HCT116 (cell line): ENCODE measurements around the gene RNF227. TPM values are rescaled to one million over a fixed set of nuclear protein-coding genes. Genes with fewer than 3 reads are reported as not detected.

ENCODE experiments used
- ATAC-seq: fragments of 200-7000 bp; cut with Tn5 transposase; 2 replicates; pipeline ENCODE4 v1.9.1; 2020; ENCODE audit warnings: mild to moderate bottlenecking, moderate library complexity
- BruUV-seq: library from RNA; stranded (reverse); fragments of 400-500 nt; replicated peaks from 2 replicates; lab custom pipeline; 2021; lab: Mats Ljungman, UMichigan
- CTCF ChIA-PET: fragments of 300-600 bp; sonication (Branson Sonifier 250); formaldehyde crosslinking; loops from one replicate; lab custom pipeline; 2021; ENCODE audit warnings: antibody characterized with exemption; lab: Charles Lee
- POLR2A ChIA-PET: fragments of 300-600, 350-600 bp; sonication (Branson Sonifier 250); formaldehyde crosslinking; loops from one replicate; lab custom pipeline; 2021; ENCODE audit warnings: antibody characterized with exemption; lab: Charles Lee
- RAD21 ChIA-PET, 2 experiments: fragments of 300-600 bp; sonication (Branson Sonifier 250); formaldehyde crosslinking; loops; one replicate each; lab custom pipeline; 2023; ENCODE audit warnings: low total read pairs in 2 of 2; ENCODE audit not compliant: uncharacterized antibody in 2 of 2, unreplicated experiment in 2 of 2, low non-redundant PET in 1 of 2; lab: Charles Lee
- DNase-seq: peaks from one replicate; pipeline ENCODE4 v3.0.0-alpha.2; 2010; ENCODE audit warnings: low read depth, low spot score
- H2AFZ ChIP-seq: fragments of 200-600 bp; shearing (Covaris generic), sonication (generic); 2 replicates; pipeline ENCODE4 v1.6.1; 2017; ENCODE audit warnings: low read depth, mixed run types, mixed read lengths, antibody characterized with exemption, low read length; ENCODE audit not compliant: poor library complexity, severe bottlenecking
- H3K27ac ChIP-seq: 2 replicates; pipeline ENCODE4 v1.5.1; 2012; ENCODE audit warnings: low read depth, low read length
- H3K27me3 ChIP-seq: fragments of 200-600 bp; sonication (generic); 2 replicates; pipeline ENCODE4 v1.6.1; 2016; ENCODE audit warnings: mixed run types, low read length, mixed read lengths; ENCODE audit not compliant: insufficient read depth
- H3K36me3 ChIP-seq, 2 experiments: fragments of 200-500 bp in 1 of 2; fragments of 200-600 bp in 1 of 2; sonication (Bioruptor generic) in 1 of 2; sonication (generic) in 1 of 2; 2 replicates each; pipeline versions ENCODE4 v1.5.1 to v1.6.1; 2014 to 2016; ENCODE audit warnings: low read length in 2 of 2, inconsistent platforms in 1 of 2, mixed read lengths in 1 of 2, mixed run types in 1 of 2; ENCODE audit not compliant: insufficient read depth in 2 of 2, control insufficient read depth in 1 of 2
- H3K4me1 ChIP-seq, 2 experiments: fragments of 200-600 bp in 1 of 2; sonication (generic) in 1 of 2; 2 replicates each; pipeline versions ENCODE4 v1.5.1 to v1.6.1; 2012 to 2017; ENCODE audit warnings: low read length in 2 of 2, inconsistent platforms in 1 of 2, mild to moderate bottlenecking in 1 of 2, mixed read lengths in 1 of 2, mixed run types in 1 of 2, moderate library complexity in 1 of 2; ENCODE audit not compliant: insufficient read depth in 2 of 2, control insufficient read depth in 1 of 2
- H3K4me2 ChIP-seq: fragments of 200-600 bp; sonication (generic); 2 replicates; pipeline ENCODE4 v1.6.1; 2017; ENCODE audit warnings: mixed run types, low read length, mixed read lengths
- H3K4me3 ChIP-seq, 2 experiments: fragments of 200-600 bp in 1 of 2; sonication (generic) in 1 of 2; replicated peaks in 1 of 2; 2 replicates each; pipeline ENCODE4 v1.5.1; 2011 to 2016; ENCODE audit warnings: low read length in 2 of 2, control low read depth in 1 of 2, low read depth in 1 of 2, mild to moderate bottlenecking in 1 of 2, mixed read lengths in 1 of 2, mixed run types in 1 of 2
- H3K79me2 ChIP-seq: fragments of 200-600 bp; sonication (generic); 2 replicates; pipeline ENCODE4 v1.6.1; 2017; ENCODE audit warnings: mild to moderate bottlenecking, mixed run types, low read length, moderate library complexity, mixed read lengths; ENCODE audit not compliant: insufficient read depth
- H3K9ac ChIP-seq: fragments of 200-600 bp; sonication (generic); 2 replicates; pipeline ENCODE4 v1.6.1; 2016; ENCODE audit warnings: low read length, mixed read lengths
- H3K9me2 ChIP-seq: fragments of 200-600 bp; sonication (generic), shearing (Covaris generic); 2 replicates; pipeline ENCODE4 v1.6.1; 2017; ENCODE audit warnings: mixed run types, mild to moderate bottlenecking, moderate library complexity; ENCODE audit not compliant: insufficient read depth
- H3K9me3 ChIP-seq, 2 experiments: fragments of 200-500 bp in 1 of 2; fragments of 200-600 bp in 1 of 2; sonication (Bioruptor generic) in 1 of 2; sonication (generic) in 1 of 2; 2 replicates each; pipeline ENCODE4 v1.6.1; 2014 to 2017; ENCODE audit warnings: low read length in 2 of 2, mixed read lengths in 2 of 2, inconsistent platforms in 1 of 2, low read depth in 1 of 2, mild to moderate bottlenecking in 1 of 2, mixed run types in 1 of 2, moderate library complexity in 1 of 2; ENCODE audit not compliant: control insufficient read depth in 1 of 2, insufficient read depth in 1 of 2
- H4K20me1 ChIP-seq: fragments of 200-600 bp; sonication (generic), shearing (Covaris generic); 2 replicates; pipeline ENCODE4 v1.6.1; 2017; ENCODE audit warnings: mixed run types, mild to moderate bottlenecking, moderate library complexity; ENCODE audit not compliant: insufficient read depth
- ATF3 ChIP-seq: IDR thresholded peaks from 2 replicates; pipeline ENCODE4 v1.6.1; 2012
- CEBPB ChIP-seq: IDR thresholded peaks from 2 replicates; pipeline ENCODE4 v1.6.1; 2012; ENCODE audit warnings: low read depth
- CTCF ChIP-seq, 3 experiments: fragments of 200-600 bp in 1 of 3; sonication (generic) in 1 of 3; IDR thresholded peaks in 2 of 3; conservative IDR thresholded peaks in 1 of 3; 2 replicates each; pipeline ENCODE4 v1.5.1; 2012 to 2017; ENCODE audit warnings: low read depth in 2 of 3, low read length in 2 of 3, antibody characterized with exemption in 1 of 3, borderline replicate concordance in 1 of 3, control low read depth in 1 of 3, mild to moderate bottlenecking in 1 of 3, mixed read lengths in 1 of 3, mixed run types in 1 of 3, moderate library complexity in 1 of 3; ENCODE audit not compliant: insufficient read depth in 1 of 3
- EGR1 ChIP-seq: IDR thresholded peaks from 2 replicates; pipeline ENCODE4 v1.6.1; 2012; ENCODE audit warnings: low read depth
- EZH2 ChIP-seq: fragments of 200-600 bp; sonication (generic); IDR thresholded peaks from 2 replicates; pipeline ENCODE4 v1.6.1; 2017; ENCODE audit warnings: antibody characterized with exemption, mixed run types
- MAX ChIP-seq: IDR thresholded peaks from 2 replicates; pipeline ENCODE4 v1.6.1; 2012
- POLR2A ChIP-seq: IDR thresholded peaks from 2 replicates; pipeline ENCODE4 v1.7.0; 2011; ENCODE audit warnings: borderline replicate concordance; ENCODE audit not compliant: insufficient read depth, insufficient read length; ENCODE audit errors: extremely low read depth
- RAD21 ChIP-seq: IDR thresholded peaks from 2 replicates; pipeline ENCODE4 v1.6.1; 2012; ENCODE audit warnings: low read depth, mild to moderate bottlenecking
- REST ChIP-seq: IDR thresholded peaks from 2 replicates; pipeline ENCODE4 v1.6.1; 2012; ENCODE audit warnings: low read depth
- SP1 ChIP-seq: IDR thresholded peaks from 2 replicates; pipeline ENCODE4 v1.6.1; 2012; ENCODE audit warnings: low read depth
- ZBTB33 ChIP-seq: IDR thresholded peaks from 2 replicates; pipeline ENCODE4 v1.6.1; 2011; ENCODE audit warnings: mild to moderate bottlenecking, low read length, moderate library complexity; ENCODE audit not compliant: insufficient replicate concordance; ENCODE audit errors: extremely low read depth
- ZFX ChIP-seq: fragments of 450-650 bp; IDR thresholded peaks from 2 replicates; pipeline ENCODE4 v1.6.1; 2017
- intact Hi-C: fragments of 100-400 bp; cut with micrococcal nuclease; formaldehyde crosslinking; loops from 2 replicates; pipeline ENCODE4 v1.10.0; 2022
- total RNA-seq: library from RNA; stranded (reverse); gene quantifications from one replicate; pipeline ENCODE4 v1.2.1, GENCODE V29; 2021; ENCODE audit not compliant: unreplicated experiment

The RNF227 gene
- total RNA-seq, 1 experiment from 2014 or later: 0.74 TPM

GRCh38 chr17:7864995-7865650, 51.0 kb downstream of the RNF227 start:
- peaks cover 0 to 9% of the 10 kb centered on the region in 2 experiments; a peak in 1 of 4 replicates for H3K9me3 ChIP-seq
- CTCF ChIA-PET: interaction anchor here (4.0 kb wide), 1 partner anchor 175 kb away, joined by 31 read pairs; no protein-coding TSS in a partner anchor

More at GRCh38 chr17:7864995-7865650, 51.0 kb downstream of the RNF227 start:
- H3K27me3 ChIP-seq: no peaks in the 10 kb centered on the region
- TF ChIP-seq RAD21: no peak
- no peak for TF ChIP-seq EGR1
- no peak for TF ChIP-seq ZBTB33
- no peak for TF ChIP-seq SP1
- TF ChIP-seq ZFX: no peak
- no peak for TF ChIP-seq EZH2
- no peak for TF ChIP-seq ATF3
- no peak for TF ChIP-seq MAX
- TF ChIP-seq CTCF (IDR thresholded peaks at IDR 0.05 in 2 of 3, conservative IDR thresholded peaks at IDR 0.05 in 1 of 3; ENCODE audit: borderline replicate concordance in 1 of 3, insufficient read depth in 1 of 3, low read depth in 2 of 3, low read length in 2 of 3): no peak
- no peak for TF ChIP-seq CEBPB
- TF ChIP-seq REST: no peak
- TF ChIP-seq POLR2A: no peak
- no peak overlapping the region for H3K27ac ChIP-seq
- POLR2A ChIA-PET: interaction anchor here (0.6 kb wide), 1 partner anchor 10 kb away, joined by 4 read pairs; no protein-coding TSS in a partner anchor
- H2AFZ ChIP-seq: no peak overlapping the region
- H3K4me2 ChIP-seq: no peak overlapping the region
- H3K79me2 ChIP-seq: peaks cover 12% of the 10 kb centered on the region; the same call in 1 of the 2 replicates
- H3K9ac ChIP-seq: no peak overlapping the region
- peak; percentile 30; the same call in 1 of the 2 replicates for ATAC-seq
- intact Hi-C loops: no loop called here
- RAD21 ChIA-PET: no interaction called here
- no peaks in the 10 kb centered on the region for H4K20me1 ChIP-seq
- no peak overlapping the region for H3K4me3 ChIP-seq
- DNase-seq: no peak
- peaks cover 8 to 20% of the 10 kb centered on the region in 2 experiments; a peak in 3 of 4 replicates for H3K36me3 ChIP-seq
- peaks cover 3 to 14% of the 10 kb centered on the region in 2 experiments; a peak in 3 of 4 replicates for H3K4me1 ChIP-seq
- H3K9me2 ChIP-seq: no peaks in the 10 kb centered on the region
- no TSS peak for BruUV-seq
